Activated T-helper 1 cell treated with anti-CD3 and anti-CD28 coated beads, Interleukin-12 subunit alpha, Interleukin-12 subunit beta, Interleukin-2, Interleukin-4 antibody, amounts not matched to agents 30 ng/mL and 10 ng/mL and 1 ng/mL, durations not matched to agents 14 hours and 24 hours and 36 hours (primary cell): ENCODE results near the gene PRR23E. TPM values are rescaled to one million over a fixed set of nuclear protein-coding genes. Genes with fewer than 3 reads are reported as not detected.

Experiments used
- DNase-seq: peaks from one replicate; pipeline ENCODE4 v3.0.0; 2021; ENCODE audit warnings: low spot score
- H3K27ac Mint-ChIP-seq: one replicate; pipeline ENCODE4 v1.8.0; 2021; ENCODE audit warnings: mild to moderate bottlenecking, mixed read lengths
- H3K27me3 Mint-ChIP-seq: one replicate; pipeline ENCODE4 v1.8.0; 2022; ENCODE audit warnings: mild to moderate bottlenecking, moderate library complexity, mixed read lengths; ENCODE audit not compliant: insufficient read depth
- H3K36me3 Mint-ChIP-seq: one replicate; pipeline ENCODE4 v1.8.0; 2021; ENCODE audit warnings: low read depth, mixed read lengths
- H3K4me1 Mint-ChIP-seq: one replicate; pipeline ENCODE4 v1.8.0; 2021; ENCODE audit warnings: low read depth, mixed read lengths
- H3K4me3 Mint-ChIP-seq: one replicate; pipeline ENCODE4 v1.8.0; 2021; ENCODE audit warnings: mild to moderate bottlenecking, moderate library complexity, mixed read lengths
- H3K9me3 Mint-ChIP-seq: one replicate; pipeline ENCODE4 v1.8.0; 2021; ENCODE audit warnings: mixed read lengths
- intact Hi-C: fragments of 100-400 bp; cut with micrococcal nuclease; formaldehyde crosslinking; loops from one replicate; pipeline ENCODE4 v1.15.1; 2024
- total RNA-seq: library from RNA; stranded (reverse); gene quantifications from 2 replicates; pipeline ENCODE4 v1.2.3, GENCODE V29; 2022

Gene PRR23E
- total RNA-seq, 1 donor from 2014 or later: not detected

DNA sequence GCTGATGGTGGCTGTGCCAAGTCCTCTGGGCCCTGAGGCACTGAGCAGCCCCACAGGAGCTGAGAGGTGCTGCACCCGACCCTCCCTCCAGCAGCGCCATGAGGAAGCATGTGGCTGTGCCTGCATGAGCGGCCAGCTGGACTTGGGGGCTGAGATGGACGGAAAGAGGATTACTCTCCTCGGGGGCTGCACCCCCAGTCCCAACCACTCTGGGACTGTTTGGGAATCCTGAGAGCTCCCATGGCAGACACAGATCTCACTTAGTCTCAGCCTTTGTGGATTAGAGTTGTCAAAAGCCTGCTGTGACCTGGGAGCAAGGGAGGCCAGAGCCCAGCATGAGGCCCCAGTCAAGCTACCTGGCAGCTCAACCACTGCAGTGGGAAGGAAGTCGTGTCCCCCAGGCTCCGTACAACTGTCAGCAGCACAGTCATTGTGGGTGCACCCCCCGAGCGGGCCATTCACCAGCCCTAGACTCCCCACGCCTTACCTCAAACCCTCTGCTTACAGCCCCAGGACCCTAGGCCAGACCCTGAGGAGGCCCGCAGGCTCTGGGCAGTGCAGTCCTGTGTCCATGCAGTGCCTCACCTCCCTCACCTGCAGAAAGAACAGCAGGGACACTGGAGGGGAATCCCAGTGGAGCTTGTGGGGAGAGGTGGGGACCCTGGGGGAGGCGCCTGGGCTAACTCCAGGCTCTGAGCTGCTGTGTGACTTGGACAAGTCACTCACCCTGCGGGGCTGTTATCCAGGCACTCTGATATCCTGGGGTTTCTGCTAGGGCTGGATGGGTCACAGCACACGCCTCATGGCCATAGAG is 17.1 kb downstream of the PRR23E start:
- Mint-ChIP-seq H3K9me3 (no peaks in the 10 kb centered on the region), H3K27me3 (peaks cover 6% of the 10 kb centered on the region), H3K4me1 (no peaks in the 10 kb centered on the region), H3K27ac (no peak overlapping the region), H3K36me3 (no peaks in the 10 kb centered on the region), H3K4me3 (no peak overlapping the region)
- intact Hi-C loops: no loop called here
- no peak for DNase-seq

GRCh38 chr3:127210654-127210943 is 17.7 kb downstream of the PRR23E start:
- no peak for DNase-seq
- Mint-ChIP-seq H3K36me3 (no peaks in the 10 kb centered on the region), H3K27me3 (peaks cover 6% of the 10 kb centered on the region), H3K4me1 (no peaks in the 10 kb centered on the region), H3K4me3 (no peak overlapping the region), H3K9me3 (no peaks in the 10 kb centered on the region), H3K27ac (no peak overlapping the region)
- intact Hi-C loops: no loop called here

DNA sequence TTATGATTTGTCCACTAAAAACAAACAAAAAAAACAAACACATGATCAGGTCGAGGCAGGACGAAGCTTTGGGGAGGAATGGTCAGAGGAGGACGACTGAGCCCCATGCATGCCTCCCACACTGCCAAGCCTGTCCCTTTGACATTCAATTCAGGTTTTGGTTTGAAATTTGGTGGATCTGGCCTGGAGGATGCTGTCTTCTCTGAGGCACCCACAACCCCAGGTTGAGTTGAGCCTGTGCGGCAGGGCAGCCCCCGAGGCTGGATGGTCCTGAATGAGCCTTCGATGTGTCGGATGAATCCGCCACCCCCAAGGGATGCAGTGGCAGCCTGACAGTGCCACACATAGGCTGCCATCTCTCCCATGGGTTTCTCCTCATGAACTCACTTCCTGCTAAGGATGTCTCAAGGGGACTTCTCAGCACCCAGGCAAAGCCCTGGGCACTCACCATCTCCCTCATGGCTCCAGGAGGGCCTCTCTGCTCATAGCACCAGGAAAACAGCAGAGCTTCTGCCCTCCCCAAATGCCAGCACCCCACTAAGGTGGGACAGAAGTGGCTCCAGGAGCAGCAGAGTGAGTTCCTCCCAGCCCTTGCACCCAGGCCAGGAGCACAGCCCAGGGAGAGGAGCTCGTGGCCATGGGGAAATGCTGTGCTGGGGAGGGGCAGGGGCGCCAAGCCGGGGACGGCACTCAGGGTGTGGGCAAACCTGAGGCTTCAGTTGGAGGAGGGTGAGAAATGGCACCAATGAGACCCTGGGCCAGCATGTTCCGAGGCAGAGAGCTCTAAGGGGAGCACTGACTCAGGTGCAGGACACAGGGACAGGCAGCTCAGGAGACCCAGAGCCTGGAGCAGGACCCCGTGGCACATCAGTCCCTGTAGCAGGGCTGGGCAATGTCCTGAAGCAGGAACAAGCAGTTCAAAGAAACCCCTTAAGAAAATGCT is 18.5 kb downstream of the PRR23E start:
- no peak overlapping the region for H3K4me3 Mint-ChIP-seq
- H3K36me3 Mint-ChIP-seq: no peaks in the 10 kb centered on the region
- DNase-seq: no peak
- no peaks in the 10 kb centered on the region for H3K4me1 Mint-ChIP-seq
- intact Hi-C loops: no loop called here
- H3K9me3 Mint-ChIP-seq: no peaks in the 10 kb centered on the region
- no peak overlapping the region for H3K27ac Mint-ChIP-seq
- peaks cover 6% of the 10 kb centered on the region for H3K27me3 Mint-ChIP-seq

- intact Hi-C loops: no loop called here
- Mint-ChIP-seq H3K27me3 (peaks cover 6% of the 10 kb centered on the region), H3K27ac (no peak overlapping the region), H3K4me1 (no peaks in the 10 kb centered on the region), H3K4me3 (no peak overlapping the region), H3K9me3 (no peaks in the 10 kb centered on the region), H3K36me3 (no peaks in the 10 kb centered on the region)
- DNase-seq: no peak
Observed at GRCh38 chr3:127212231-127212630, 19.3 kb downstream of the PRR23E start.

DNA sequence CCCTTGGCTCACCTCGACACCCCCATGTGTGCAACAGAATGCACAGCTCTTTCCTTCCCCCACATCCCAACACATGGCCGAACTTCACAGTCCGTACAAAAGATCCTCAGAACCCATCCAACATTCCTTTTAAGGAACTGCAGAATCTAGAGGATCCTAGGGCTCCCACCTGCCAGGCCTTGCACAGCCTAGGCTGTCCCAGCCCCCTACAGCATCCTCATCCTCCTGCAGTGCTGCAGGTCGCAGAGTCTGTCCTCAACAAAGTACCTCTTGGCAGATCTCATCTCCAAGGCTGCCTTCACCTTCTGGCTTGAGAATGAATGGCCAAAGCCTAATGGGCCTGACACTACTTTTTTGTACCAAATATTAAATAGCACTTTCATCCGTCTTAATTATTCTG is 19.8 kb downstream of the PRR23E start:
- H3K4me1 Mint-ChIP-seq: no peaks in the 10 kb centered on the region
- H3K4me3 Mint-ChIP-seq: no peak overlapping the region
- H3K27ac Mint-ChIP-seq: no peak overlapping the region
- H3K27me3 Mint-ChIP-seq: peaks cover 6% of the 10 kb centered on the region
- intact Hi-C loops: no loop called here
- no peaks in the 10 kb centered on the region for H3K36me3 Mint-ChIP-seq
- H3K9me3 Mint-ChIP-seq: no peaks in the 10 kb centered on the region
- no peak for DNase-seq

DNA sequence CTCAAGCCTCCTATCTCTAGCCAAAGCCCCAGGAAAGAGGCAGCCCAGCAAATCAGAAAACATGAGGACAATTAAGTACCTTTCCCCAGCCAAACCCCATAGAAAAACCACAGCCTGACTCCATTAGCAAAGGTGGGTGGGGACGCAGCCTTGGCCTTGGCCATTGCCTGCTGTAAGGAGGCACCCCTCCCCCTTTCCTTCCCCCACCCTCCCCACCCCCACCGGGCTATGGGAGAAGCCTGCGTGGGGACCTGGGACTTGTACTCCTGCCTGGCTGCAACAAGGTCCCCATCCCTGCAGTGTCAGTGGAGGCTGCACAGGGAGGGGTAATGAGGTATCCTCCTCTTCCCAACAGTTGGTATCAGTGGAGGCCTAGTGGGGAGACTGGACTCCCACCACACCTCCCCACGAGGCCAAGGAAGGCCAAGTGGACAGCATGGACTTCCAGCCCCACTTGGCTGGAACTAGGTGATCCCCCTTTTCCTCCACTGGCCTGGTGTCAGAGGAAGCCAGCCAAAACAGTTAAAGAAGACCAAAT is 20.5 kb downstream of the PRR23E start:
- H3K9me3 Mint-ChIP-seq: no peaks in the 10 kb centered on the region
- intact Hi-C loops: no loop called here
- no peak overlapping the region for H3K4me3 Mint-ChIP-seq
- H3K27ac Mint-ChIP-seq: no peak overlapping the region
- H3K36me3 Mint-ChIP-seq: no peaks in the 10 kb centered on the region
- no peaks in the 10 kb centered on the region for H3K4me1 Mint-ChIP-seq
- H3K27me3 Mint-ChIP-seq: peaks cover 6% of the 10 kb centered on the region
- DNase-seq: no peak

GRCh38 chr3:127214975-127215374 is 22.0 kb downstream of the PRR23E start:
- intact Hi-C loops: no loop called here
- H3K27me3 Mint-ChIP-seq: peaks cover 6% of the 10 kb centered on the region
- no peaks in the 10 kb centered on the region for H3K4me1 Mint-ChIP-seq
- no peak for DNase-seq
- no peak overlapping the region for H3K27ac Mint-ChIP-seq
- H3K4me3 Mint-ChIP-seq: no peak overlapping the region
- no peaks in the 10 kb centered on the region for H3K36me3 Mint-ChIP-seq
- H3K9me3 Mint-ChIP-seq: no peaks in the 10 kb centered on the region

DNA sequence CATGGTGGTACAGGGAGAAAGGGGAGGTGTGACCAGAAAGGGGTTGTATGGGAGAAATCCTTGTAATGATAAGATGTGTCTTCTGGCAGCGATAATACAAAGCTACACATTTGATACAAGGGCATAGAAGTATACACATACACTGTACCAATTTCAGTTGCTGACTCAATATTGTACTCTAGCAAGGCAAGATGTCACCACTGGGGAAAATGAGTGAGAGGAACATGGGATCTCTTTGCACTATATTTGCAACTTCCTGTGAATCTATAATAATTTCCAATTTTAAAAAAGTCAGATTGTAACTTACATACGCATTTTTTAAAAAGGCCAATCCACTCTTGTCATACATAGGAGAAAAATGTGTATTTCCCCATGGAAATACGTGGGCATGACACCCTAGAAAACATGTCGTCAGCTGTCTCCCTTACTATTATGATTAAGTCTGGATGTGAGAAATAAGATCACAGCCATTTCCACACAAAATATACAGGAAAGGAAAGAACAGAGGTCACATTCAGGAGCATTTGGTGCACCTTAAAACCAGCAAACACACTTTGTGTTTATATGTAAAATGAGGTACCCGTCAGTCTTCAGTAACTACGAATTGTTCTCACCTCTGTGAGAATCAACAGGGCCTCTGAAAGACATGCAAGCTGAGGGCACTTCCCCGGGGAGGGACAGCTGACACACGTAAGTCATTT is 22.9 kb downstream of the PRR23E start:
- H3K4me1 Mint-ChIP-seq: no peaks in the 10 kb centered on the region
- H3K9me3 Mint-ChIP-seq: no peaks in the 10 kb centered on the region
- H3K4me3 Mint-ChIP-seq: no peak overlapping the region
- intact Hi-C loops: no loop called here
- peaks cover 6% of the 10 kb centered on the region for H3K27me3 Mint-ChIP-seq
- H3K36me3 Mint-ChIP-seq: no peaks in the 10 kb centered on the region
- no peak for DNase-seq
- no peak overlapping the region for H3K27ac Mint-ChIP-seq

GRCh38 chr3:127216415-127217261 is 23.7 kb downstream of the PRR23E start:
- DNase-seq: no peak
- Mint-ChIP-seq H3K9me3 (no peaks in the 10 kb centered on the region), H3K27ac (no peak overlapping the region), H3K27me3 (peaks cover 6% of the 10 kb centered on the region), H3K4me1 (no peaks in the 10 kb centered on the region), H3K36me3 (no peaks in the 10 kb centered on the region), H3K4me3 (no peak overlapping the region)
- intact Hi-C loops: no loop called here

GRCh38 chr3:127217596-127218453 is 24.9 kb downstream of the PRR23E start:
- Mint-ChIP-seq H3K36me3 (no peaks in the 10 kb centered on the region), H3K27ac (no peak overlapping the region), H3K27me3 (peaks cover 6% of the 10 kb centered on the region), H3K4me3 (no peak overlapping the region), H3K4me1 (no peaks in the 10 kb centered on the region), H3K9me3 (no peaks in the 10 kb centered on the region)
- DNase-seq: no peak
- intact Hi-C loops: no loop called here

- intact Hi-C loops: no loop called here
- no peaks in the 10 kb centered on the region for H3K36me3 Mint-ChIP-seq
Observed at GRCh38 chr3:127218454-127218922, 25.6 kb downstream of the PRR23E start.

More at GRCh38 chr3:127218454-127218922, 25.6 kb downstream of the PRR23E start:
- Mint-ChIP-seq H3K4me1 (no peaks in the 10 kb centered on the region), H3K9me3 (no peaks in the 10 kb centered on the region), H3K27me3 (peaks cover 6% of the 10 kb centered on the region), H3K27ac (no peak overlapping the region), H3K4me3 (no peak overlapping the region)
- DNase-seq: no peak
